CD4-positive, alpha-beta T cell (primary cell): Measurements from ENCODE around the gene KRTAP21-3. TPM values are rescaled to one million over a fixed set of nuclear protein-coding genes. Genes with fewer than 3 reads are reported as not detected.

Experiments used
- ATAC-seq: fragments of 200-7000 bp; cut with Tn5 transposase; one replicate; pipeline ENCODE4 v1.10.0; 2022; ENCODE audit warnings: mild to moderate bottlenecking; ENCODE audit not compliant: poor library complexity
- CTCF ChIA-PET: fragments of 350-600 bp; sonication (Branson Sonifier 250); formaldehyde crosslinking; loops from one replicate; lab custom pipeline; 2021; ENCODE audit warnings: antibody characterized with exemption, inconsistent platforms; lab: Charles Lee
- POLR2A ChIA-PET: fragments of 350-600 bp; sonication (Branson Sonifier 250); formaldehyde crosslinking; loops from one replicate; lab custom pipeline; 2021; ENCODE audit warnings: antibody characterized with exemption, inconsistent platforms; lab: Charles Lee
- DNase-seq, 14 experiments: peaks; one replicate each; pipeline ENCODE4 v3.0.0-alpha.2; 2013 to 2020; ENCODE audit warnings: mixed read lengths in 2 of 14
- H3K27ac ChIP-seq, 2 donors: one replicate each; pipeline versions ENCODE4 v1.5.1 to v1.7.0; 2013; ENCODE audit warnings: low read length in 2 of 2, low read depth in 1 of 2, mild to moderate bottlenecking in 1 of 2
- H3K27me3 ChIP-seq, 2 experiments: 1 replicate in 1 of 2; 2 replicates in 1 of 2; pipeline versions ENCODE4 v1.6.1 to v1.7.0; 2013; ENCODE audit warnings: low read length in 2 of 2, control low read depth in 1 of 2, mild to moderate bottlenecking in 1 of 2, moderate library complexity in 1 of 2; ENCODE audit not compliant: insufficient read depth in 2 of 2, control insufficient read depth in 1 of 2
- H3K36me3 ChIP-seq: one replicate; pipeline ENCODE4 v1.6.1; 2013; ENCODE audit warnings: low read length, control low read depth; ENCODE audit not compliant: insufficient read depth
- H3K4me1 ChIP-seq: one replicate; pipeline ENCODE4 v1.6.1; 2013; ENCODE audit warnings: low read length, control low read depth; ENCODE audit not compliant: insufficient read depth
- H3K4me3 ChIP-seq: one replicate; pipeline ENCODE4 v1.5.1; 2013; ENCODE audit warnings: mild to moderate bottlenecking, low read length, moderate library complexity
- H3K9me3 ChIP-seq, 2 experiments: 1 replicate in 1 of 2; 2 replicates in 1 of 2; pipeline versions ENCODE4 v1.6.1 to v1.7.0; 2013; ENCODE audit warnings: low read length in 2 of 2, mild to moderate bottlenecking in 2 of 2, control low read depth in 1 of 2, moderate library complexity in 1 of 2; ENCODE audit not compliant: control insufficient read depth in 1 of 2, insufficient read depth in 1 of 2
- H3K27ac Mint-ChIP-seq: one replicate; pipeline ENCODE4 v1.8.0; 2020; ENCODE audit warnings: mixed read lengths
- H3K27me3 Mint-ChIP-seq: one replicate; pipeline ENCODE4 v1.8.0; 2021; ENCODE audit warnings: mixed read lengths
- H3K36me3 Mint-ChIP-seq: one replicate; pipeline ENCODE4 v1.8.0; 2021; ENCODE audit warnings: low read depth, mixed read lengths
- H3K4me1 Mint-ChIP-seq: one replicate; pipeline ENCODE4 v1.8.0; 2021; ENCODE audit warnings: low read depth, mixed read lengths
- H3K4me3 Mint-ChIP-seq: one replicate; pipeline ENCODE4 v1.8.0; 2020; ENCODE audit warnings: mild to moderate bottlenecking, mixed read lengths
- H3K9me3 Mint-ChIP-seq: one replicate; pipeline ENCODE4 v1.8.0; 2020; ENCODE audit warnings: mixed read lengths
- intact Hi-C, 2 experiments: fragments of 100-400 bp; cut with DNase I in 1 of 2; cut with micrococcal nuclease in 1 of 2; formaldehyde crosslinking; loops; one replicate each; pipeline versions ENCODE4 v1.15.1 to v1.9.0; 2023 to 2025; cut with DNase I, micrococcal nuclease
- total RNA-seq, 174 experiments: library from RNA in 2 of 174; stranded (reverse) in 2 of 174; gene quantifications; one replicate each; pipeline ENCODE4 v1.2.3 and lab custom pipeline; 2021 to 2026
- TF ChIP-seq, protein P1 (sequence below): fragments of 200-600 bp; IDR thresholded peaks from one replicate; pipeline ENCODE4 v1.8.0; 2022; ENCODE audit warnings: antibody characterized with exemption, mild to moderate bottlenecking

The KRTAP21-3 gene
- total RNA-seq, 2 experiments from 2014 or later = not detected

- Mint-ChIP-seq H3K36me3 (no peaks in the 10 kb centered on the region), H3K4me3 (no peak within 1 kb of the TSS), H3K4me1 (no peaks in the 10 kb centered on the region), H3K27ac (no peak within 1 kb of the TSS), H3K9me3 (peaks cover 2% of the 10 kb centered on the region), H3K27me3 (no peaks in the 10 kb centered on the region)
- DNase-seq = no peak
- POLR2A ChIA-PET = no interaction called here
- Histone ChIP-seq H3K4me1 (no peaks in the 10 kb centered on the region), H3K4me3 (no peak within 1 kb of the TSS), H3K27me3 (no peaks in the 10 kb centered on the region), H3K27ac (no peak within 1 kb of the TSS), H3K9me3 (peaks cover 0 to 3% of the 10 kb centered on the region in 2 experiments), H3K36me3 (no peaks in the 10 kb centered on the region)
- TF ChIP-seq, protein P1, sequence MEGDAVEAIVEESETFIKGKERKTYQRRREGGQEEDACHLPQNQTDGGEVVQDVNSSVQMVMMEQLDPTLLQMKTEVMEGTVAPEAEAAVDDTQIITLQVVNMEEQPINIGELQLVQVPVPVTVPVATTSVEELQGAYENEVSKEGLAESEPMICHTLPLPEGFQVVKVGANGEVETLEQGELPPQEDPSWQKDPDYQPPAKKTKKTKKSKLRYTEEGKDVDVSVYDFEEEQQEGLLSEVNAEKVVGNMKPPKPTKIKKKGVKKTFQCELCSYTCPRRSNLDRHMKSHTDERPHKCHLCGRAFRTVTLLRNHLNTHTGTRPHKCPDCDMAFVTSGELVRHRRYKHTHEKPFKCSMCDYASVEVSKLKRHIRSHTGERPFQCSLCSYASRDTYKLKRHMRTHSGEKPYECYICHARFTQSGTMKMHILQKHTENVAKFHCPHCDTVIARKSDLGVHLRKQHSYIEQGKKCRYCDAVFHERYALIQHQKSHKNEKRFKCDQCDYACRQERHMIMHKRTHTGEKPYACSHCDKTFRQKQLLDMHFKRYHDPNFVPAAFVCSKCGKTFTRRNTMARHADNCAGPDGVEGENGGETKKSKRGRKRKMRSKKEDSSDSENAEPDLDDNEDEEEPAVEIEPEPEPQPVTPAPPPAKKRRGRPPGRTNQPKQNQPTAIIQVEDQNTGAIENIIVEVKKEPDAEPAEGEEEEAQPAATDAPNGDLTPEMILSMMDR = no peak
- intact Hi-C loops = no loop called here
- no peak for ATAC-seq
- CTCF ChIA-PET = no interaction called here
Measured at GRCh38 chr21:30747159-30747558, 28.6 kb upstream of the KRTAP21-3 start, which contains the start of gene KRTAP21-2. Gene KRTAP21-2 (minus strand): TSS chr21:30747259. CDS start chr21:30747202, 57 bp downstream.

DNA sequence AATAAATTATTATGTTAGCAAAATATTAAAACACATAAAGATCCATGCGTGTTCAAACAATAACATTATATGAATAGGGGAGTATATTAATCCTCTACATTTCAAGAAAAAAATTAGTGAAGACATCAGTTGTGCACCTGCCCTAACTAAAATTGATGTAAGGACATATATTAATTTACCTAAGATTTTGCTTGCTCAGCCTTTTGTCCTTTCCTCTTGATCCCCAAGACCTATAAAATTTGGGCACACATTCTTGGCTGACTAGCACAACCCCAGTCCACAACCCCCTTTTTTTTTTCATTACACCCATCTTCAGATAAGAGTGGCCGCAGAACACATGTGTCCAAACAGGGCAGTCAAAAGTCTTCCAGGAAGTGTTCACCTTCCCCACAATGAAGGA, 21.9 kb upstream of the KRTAP21-3 start:
- intact Hi-C loops = no loop called here
- TF ChIP-seq, protein P1 = no peak

DNA sequence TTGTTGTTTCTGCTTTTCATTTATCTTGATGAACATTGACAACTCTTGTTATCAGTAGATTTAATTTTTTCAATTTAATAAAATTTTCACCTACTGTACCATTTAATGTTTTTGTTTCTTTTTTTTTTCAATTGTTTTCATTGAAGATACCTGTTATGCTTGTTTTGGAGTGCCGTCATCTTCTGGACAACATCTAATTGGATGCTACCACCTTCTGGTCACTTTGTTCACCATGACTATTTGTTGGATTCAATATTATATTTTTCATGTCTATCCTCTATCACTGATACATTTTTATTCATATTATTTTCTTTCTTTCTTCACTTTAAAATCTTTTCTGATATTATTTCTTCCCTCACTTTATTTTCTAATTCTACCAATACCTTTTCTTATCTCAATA, 14.4 kb upstream of the KRTAP21-3 start:
- Mint-ChIP-seq H3K36me3 (no peaks in the 10 kb centered on the region), H3K4me3 (no peak overlapping the region), H3K27ac (no peak overlapping the region), H3K4me1 (no peaks in the 10 kb centered on the region), H3K9me3 (no peaks in the 10 kb centered on the region), H3K27me3 (peaks cover 10% of the 10 kb centered on the region)
- Histone ChIP-seq H3K27ac (no peak overlapping the region), H3K27me3 (no peaks in the 10 kb centered on the region), H3K4me3 (no peak overlapping the region), H3K36me3 (no peaks in the 10 kb centered on the region), H3K9me3 (no peaks in the 10 kb centered on the region), H3K4me1 (no peaks in the 10 kb centered on the region)
- POLR2A ChIA-PET = no interaction called here
- DNase-seq (no peak), ATAC-seq (no peak)
- CTCF ChIA-PET = no interaction called here
- TF ChIP-seq, protein P1 = no peak
- intact Hi-C loops = no loop called here

More for the DNA sequence above, 21.9 kb upstream of the KRTAP21-3 start:
- ChIA-PET POLR2A (no interaction called here), CTCF (no interaction called here)
- Mint-ChIP-seq H3K4me3 (no peak overlapping the region), H3K27ac (no peak overlapping the region), H3K36me3 (no peaks in the 10 kb centered on the region), H3K27me3 (peaks cover 29% of the 10 kb centered on the region), H3K4me1 (no peaks in the 10 kb centered on the region), H3K9me3 (peaks cover 2% of the 10 kb centered on the region)
- Histone ChIP-seq H3K9me3 (no peaks in the 10 kb centered on the region), H3K4me3 (no peak overlapping the region), H3K4me1 (no peaks in the 10 kb centered on the region), H3K36me3 (no peaks in the 10 kb centered on the region), H3K27ac (no peak overlapping the region), H3K27me3 (no peaks in the 10 kb centered on the region)
- DNase-seq = no peak
- no peak for ATAC-seq
